HG03196 (cell line): ENCODE data around the gene MYLK4.

Source experiments
- ATAC-seq: cut with Tn5 transposase; IDR thresholded peaks from one replicate; pipeline ENCODE4 v1.9.1; 2021; ENCODE audit not compliant: unreplicated experiment

MYLK4 gene

GRCh38 chr6:2710412-2710811 is 40.3 kb downstream of the MYLK4 start:
- no peak for ATAC-seq

GRCh38 chr6:2708456-2708855 is 42.3 kb downstream of the MYLK4 start:
- ATAC-seq: no peak

GRCh38 chr6:2706558-2706957 is 44.2 kb downstream of the MYLK4 start:
- ATAC-seq: no peak

GRCh38 chr6:2705256-2705655 is 45.5 kb downstream of the MYLK4 start:
- ATAC-seq: no peak

- no peak for ATAC-seq
Measured at GRCh38 chr6:2697291-2697690, 53.4 kb downstream of the MYLK4 start.

GRCh38 chr6:2695454-2696095 is 55.1 kb downstream of the MYLK4 start:
- ATAC-seq: no peak

- ATAC-seq: no peak
Measured at GRCh38 chr6:2693231-2693630, 57.5 kb downstream of the MYLK4 start.

GRCh38 chr6:2688401-2689064 is 62.2 kb downstream of the MYLK4 start:
- ATAC-seq: no peak

- no peak for ATAC-seq
Measured at GRCh38 chr6:2687456-2687855, 63.3 kb downstream of the MYLK4 start.

- ATAC-seq: no peak
Measured at GRCh38 chr6:2686515-2686914, 64.2 kb downstream of the MYLK4 start.

- no peak for ATAC-seq
Measured at GRCh38 chr6:2684766-2685754, 65.7 kb downstream of the MYLK4 start.

GRCh38 chr6:2684103-2684749 is 66.5 kb downstream of the MYLK4 start:
- ATAC-seq: no peak

GRCh38 chr6:2680264-2680922 is 70.3 kb downstream of the MYLK4 start:
- no peak for ATAC-seq

- ATAC-seq: no peak
Measured at GRCh38 chr6:2677080-2677593, 73.6 kb downstream of the MYLK4 start.

GRCh38 chr6:2676048-2676447 is 74.7 kb downstream of the MYLK4 start:
- ATAC-seq: no peak

GRCh38 chr6:2674857-2675256 is 75.9 kb downstream of the MYLK4 start:
- ATAC-seq: no peak

- no peak for ATAC-seq
Measured at GRCh38 chr6:2669067-2669700, 81.5 kb downstream of the MYLK4 start.

- ATAC-seq: no peak
Measured at GRCh38 chr6:2667617-2668016, 83.1 kb downstream of the MYLK4 start.

GRCh38 chr6:2666906-2667575 is 83.7 kb downstream of the MYLK4 start:
- ATAC-seq: no peak
